GM10266 (cell line): ENCODE data around the gene CHAF1A.

Experiments used
- DNase-seq: peaks from one replicate; pipeline ENCODE4 v3.0.0; 2012; ENCODE audit errors: extremely low spot score
- CTCF ChIP-seq: IDR thresholded peaks from 2 replicates; pipeline ENCODE4 v1.5.1; 2012; ENCODE audit warnings: mild to moderate bottlenecking, low read depth; ENCODE audit not compliant: control insufficient read depth, insufficient read depth; ENCODE audit errors: missing control alignments

Gene CHAF1A

GRCh38 chr19:4372165-4373012 is 30.1 kb upstream of the CHAF1A start:
- no peak for TF ChIP-seq CTCF
- no peak for DNase-seq

- DNase-seq: no peak
Measured at GRCh38 chr19:4373013-4373367, 29.4 kb upstream of the CHAF1A start.

GRCh38 chr19:4373601-4374497 is 28.6 kb upstream of the CHAF1A start:
- no peak for TF ChIP-seq CTCF
- no peak for DNase-seq

More at GRCh38 chr19:4373013-4373367, 29.4 kb upstream of the CHAF1A start:
- TF ChIP-seq CTCF: no peak

- TF ChIP-seq CTCF: no peak
- no peak for DNase-seq
Measured at GRCh38 chr19:4374498-4375163, 27.8 kb upstream of the CHAF1A start.

- peak; percentile 39 for TF ChIP-seq CTCF
- DNase-seq: peak; percentile 68
Measured at GRCh38 chr19:4375164-4376027, 27.0 kb upstream of the CHAF1A start.

GRCh38 chr19:4376028-4376670 is 26.3 kb upstream of the CHAF1A start:
- DNase-seq: no peak
- no peak for TF ChIP-seq CTCF
